Medulla oblongata (tissue), 1 donor: ENCODE data around the gene ZCCHC14.

Experiments
- DNase-seq: peaks from one replicate; pipeline ENCODE4 v3.0.0-alpha.2; 2015; ENCODE audit errors: extremely low spot score

Gene ZCCHC14

DNA sequence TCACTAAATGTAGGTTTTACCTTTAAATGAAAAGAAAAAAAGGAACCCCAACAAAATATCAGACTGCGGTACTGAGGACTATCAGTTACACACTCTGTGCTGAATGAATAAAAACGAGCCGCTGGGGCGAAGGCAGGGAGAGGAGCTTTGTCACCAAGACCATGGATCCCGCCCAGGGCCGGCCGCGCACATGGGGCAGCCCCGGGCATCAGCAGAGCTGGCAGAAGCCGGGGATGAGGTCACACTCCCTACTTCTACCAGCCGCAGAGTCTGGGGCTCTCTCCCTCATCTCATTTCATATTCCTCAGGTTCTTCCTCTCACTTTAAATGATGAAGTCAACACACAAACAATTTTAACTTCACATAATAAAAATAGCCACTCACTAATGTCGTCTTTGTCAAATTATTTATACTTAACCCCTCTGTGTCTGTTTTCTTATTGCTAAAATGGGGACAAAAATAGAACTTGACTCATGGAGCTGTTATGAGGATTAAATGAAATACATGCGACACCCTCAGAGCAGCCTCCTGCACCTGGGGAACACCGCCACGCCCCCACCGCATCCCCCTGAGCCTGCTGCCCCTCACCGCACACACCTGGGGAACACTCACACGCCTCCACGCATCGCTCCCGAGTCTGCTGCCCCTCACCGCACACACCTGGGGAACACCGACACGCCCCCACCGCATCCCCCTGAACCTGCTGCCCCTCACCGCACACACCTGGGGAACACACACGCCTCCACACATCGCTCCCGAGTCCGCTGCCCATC, 15.4 kb downstream of the ZCCHC14 start:
- DNase-seq: peak; percentile 77

DNA sequence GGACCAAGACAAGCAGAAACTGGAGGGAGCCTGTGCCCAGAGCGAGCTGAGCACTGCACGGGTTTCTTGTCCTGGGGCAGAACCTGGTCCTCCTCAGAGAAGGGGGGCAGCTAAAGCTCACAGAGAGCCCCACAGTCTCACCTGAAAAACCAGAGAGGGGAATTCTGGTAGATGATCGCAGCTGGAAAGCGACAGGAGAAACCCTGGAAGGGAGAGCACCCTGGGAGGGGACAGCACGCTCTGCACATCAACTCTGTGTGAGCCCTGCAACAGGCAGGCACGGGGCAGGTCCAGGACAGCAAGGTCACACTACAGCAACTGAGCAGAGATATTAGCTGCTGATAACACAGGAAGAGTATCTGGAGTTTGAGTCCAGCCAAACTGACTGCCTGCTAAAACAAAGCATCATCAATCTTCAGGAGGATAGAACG, 18.2 kb downstream of the ZCCHC14 start:
- DNase-seq: no peak

DNA sequence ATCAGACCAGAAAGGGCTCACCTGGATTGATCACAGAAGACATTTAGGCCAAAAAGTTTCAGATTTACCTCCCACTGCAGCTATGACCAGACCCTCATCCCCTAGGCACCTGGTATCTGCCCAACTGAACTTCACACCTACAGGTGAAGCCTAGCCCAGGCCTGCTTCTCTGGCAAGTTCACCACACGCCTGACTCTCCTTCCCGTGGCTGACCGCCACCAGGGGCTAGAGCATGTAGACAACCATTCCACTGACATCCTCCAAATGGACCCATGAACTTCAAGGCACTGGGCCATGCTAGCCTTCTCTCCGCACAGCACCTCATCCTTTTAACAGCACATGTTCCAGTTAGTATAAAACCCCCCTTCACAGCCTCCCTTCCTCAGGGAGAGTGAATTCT, 18.8 kb downstream of the ZCCHC14 start:
- no peak for DNase-seq

DNA sequence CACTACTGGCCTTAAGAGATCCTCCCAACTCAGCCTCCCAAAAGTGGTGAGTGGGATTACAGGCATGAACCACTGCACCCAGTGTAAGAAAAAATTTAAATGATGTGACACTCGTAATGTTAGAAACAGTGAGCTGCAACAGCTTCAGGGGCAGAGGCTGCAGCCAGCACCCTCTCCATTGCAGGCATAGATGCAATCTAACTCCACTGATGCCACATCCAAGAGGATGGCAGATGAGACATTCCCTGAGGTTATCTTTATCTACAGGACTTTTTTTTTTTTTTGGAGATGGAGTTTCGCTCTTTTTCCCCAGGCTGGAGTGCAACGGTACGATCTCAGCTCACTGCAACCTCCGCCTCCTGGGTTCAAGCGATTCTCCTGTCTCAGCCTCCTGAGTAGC, 19.9 kb downstream of the ZCCHC14 start:
- DNase-seq: no peak

DNA sequence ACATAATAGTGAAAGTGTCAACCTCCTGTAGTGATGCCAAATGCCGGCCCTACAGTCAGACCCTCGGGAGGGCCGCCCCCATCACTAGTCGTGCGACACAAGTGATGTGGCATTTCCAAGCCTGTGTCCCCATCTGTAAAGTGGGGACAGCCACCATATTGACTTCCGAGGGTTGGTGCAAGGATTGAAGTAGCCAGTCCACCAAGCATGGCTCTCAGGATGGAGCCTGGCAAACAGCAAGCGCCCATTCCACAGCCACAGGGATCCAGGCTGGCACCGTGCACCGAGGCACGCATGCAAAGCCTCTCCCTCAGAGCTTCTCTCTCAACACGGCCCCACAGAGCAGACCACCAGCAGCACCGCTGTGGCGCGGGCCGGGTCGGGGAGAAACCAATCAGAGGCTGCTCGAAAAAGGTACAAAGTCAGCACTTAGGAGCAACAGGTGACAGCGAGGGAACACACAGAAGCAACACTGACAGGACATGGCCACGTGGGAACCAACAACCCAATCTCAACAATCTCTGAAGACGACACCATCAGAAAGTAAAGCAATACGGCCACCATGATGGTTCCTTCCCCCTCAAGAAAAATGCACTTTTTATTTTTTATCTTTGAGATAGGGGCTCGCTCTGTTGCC, 20.6 kb downstream of the ZCCHC14 start:
- no peak for DNase-seq

DNA sequence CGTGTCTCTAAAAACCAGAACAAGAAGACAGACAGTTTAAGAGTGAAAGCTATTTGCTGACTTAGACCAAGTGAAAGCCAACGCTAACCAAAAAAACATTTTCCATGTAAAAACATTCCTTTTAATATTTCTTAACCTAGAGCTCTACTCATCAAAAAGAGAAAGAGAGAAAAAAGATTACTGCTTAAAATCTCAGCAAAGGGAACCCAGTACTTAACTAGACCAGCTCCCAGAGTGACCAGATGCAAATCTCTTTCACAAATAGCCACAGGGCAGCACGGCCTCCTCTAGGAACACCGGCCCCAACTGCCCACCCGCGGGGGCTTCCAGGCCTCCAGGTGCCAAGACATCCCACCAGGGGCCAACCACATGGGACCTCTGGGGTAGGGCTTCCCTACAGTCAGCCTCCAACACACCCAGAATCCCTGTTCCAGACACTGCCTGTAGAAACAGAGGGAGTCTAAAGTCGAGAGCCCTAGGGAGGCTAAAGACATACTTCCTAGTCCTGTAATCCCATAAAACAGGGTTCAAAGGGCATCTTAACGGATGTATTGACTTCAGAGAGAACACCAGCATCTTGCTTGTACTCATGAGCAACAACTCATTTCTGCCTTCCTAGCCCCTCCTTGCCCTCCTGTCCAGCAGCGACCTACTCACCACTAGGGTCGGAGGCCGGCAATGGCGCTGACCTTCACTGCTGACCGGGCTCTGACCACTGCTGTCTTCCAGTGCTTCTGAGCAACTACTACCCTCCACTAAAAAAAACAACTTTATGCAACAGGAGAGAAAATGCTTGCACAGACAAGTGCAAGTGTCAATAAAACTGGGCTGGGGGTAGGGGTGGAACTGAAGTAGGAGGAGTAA, 21.3 kb downstream of the ZCCHC14 start:
- DNase-seq: no peak

DNA sequence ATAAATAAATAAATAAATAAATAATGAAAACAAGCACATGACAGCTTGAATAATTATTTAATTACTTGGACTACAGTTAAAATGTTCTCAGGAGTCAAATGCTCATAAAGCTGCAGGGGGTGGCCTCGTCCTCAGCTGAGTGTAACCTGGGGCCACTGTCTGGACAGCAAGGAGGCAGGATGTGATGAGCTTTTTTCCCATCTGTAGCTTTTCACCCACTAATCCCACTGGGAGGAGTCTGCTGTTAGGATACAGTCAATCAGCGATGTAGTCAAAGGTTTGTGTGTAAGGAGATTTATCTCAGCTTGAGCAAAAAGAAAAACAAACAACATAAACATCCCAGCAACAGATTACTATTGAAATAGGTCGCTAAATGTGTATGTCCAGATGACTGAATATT, 22.5 kb downstream of the ZCCHC14 start:
- no peak for DNase-seq

DNA sequence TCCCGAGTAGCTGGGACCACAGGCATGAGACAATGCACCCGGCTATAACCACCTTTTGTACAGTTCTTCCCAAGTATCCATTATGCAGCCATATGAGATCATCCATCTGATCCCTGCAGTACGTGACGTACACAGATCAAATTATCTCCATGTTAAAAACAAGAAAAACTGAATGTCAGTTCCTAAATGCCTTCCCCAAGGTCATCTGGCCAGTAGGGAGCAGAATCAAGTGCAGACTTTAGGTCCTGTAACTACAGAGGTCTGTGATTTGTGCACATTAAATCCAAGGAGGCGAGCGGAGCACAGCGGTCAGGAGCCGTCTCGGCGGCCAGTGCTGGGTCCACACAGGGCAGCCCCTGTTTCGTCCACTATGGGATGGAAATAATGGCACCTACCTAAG, 23.7 kb downstream of the ZCCHC14 start:
- DNase-seq: no peak

DNA sequence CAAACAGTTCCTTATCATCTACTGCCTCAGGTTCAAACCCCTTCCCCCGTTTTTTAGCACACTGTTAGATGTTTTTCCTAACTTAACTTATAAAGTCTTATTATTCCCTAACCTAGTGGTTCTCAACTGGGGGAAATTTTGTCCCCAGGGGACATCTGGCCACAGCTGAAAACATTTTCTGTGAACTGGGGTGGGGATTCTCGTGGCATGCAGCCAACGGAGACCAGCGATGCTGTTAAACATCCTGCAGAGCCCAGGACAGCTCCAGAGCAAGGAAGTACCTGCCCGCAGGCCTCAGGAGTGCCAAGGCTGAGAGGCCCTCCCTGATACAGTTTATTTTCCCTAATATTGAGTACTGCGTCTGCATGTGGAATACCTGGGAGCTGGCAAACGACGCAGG, 24.3 kb downstream of the ZCCHC14 start:
- DNase-seq: no peak

DNA sequence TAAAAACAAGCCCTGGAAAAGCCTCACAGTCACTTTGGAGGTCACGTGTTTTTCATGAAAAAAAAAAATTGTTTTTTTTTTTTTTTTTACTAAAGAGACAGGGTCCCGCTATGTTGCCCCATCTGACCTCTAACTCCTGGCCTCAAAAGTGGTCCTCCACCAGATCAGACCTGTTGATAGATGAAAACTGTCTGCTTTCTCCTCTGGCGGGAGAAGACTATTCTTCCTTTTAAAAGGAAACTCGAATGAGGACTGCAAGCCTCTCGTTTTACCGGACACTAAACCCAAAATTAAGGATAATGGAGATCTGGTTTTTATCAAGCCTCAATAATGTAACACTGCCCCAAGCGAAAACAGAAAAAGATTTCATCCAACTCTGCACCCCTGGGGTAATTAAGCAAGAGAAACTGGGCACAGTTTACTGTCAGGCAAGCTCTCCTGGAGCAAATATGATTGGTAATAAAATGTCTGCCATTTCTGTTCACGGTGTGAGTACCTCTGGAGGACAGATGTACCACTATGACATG, 25.8 kb downstream of the ZCCHC14 start:
- DNase-seq: no peak

DNA sequence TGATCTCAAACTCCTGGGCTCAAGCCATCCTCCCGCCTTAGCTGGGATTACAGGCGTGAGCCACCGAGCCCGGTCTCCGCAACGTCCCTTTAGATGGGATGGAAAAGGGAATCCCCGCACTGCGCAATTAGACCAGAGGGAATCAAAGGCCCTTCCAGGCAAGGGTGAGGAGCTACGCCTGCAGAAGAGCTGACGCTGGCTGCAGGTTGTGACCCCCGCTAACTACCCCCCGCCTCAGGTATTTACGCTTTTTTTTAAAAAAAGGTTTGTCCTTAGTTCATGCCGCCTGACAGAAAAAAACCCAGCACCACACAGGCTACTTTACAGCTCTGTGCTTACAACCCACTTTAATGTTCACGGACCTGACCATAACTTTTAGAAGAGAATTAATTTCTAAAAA, 26.9 kb downstream of the ZCCHC14 start:
- no peak for DNase-seq

- peak; percentile 33 for DNase-seq
Measured at GRCh38 chr16:87465306-87465705, 27.5 kb downstream of the ZCCHC14 start.

GRCh38 chr16:87464691-87465300, 28.0 kb downstream of the ZCCHC14 start:
- peak; percentile 49 for DNase-seq

DNA sequence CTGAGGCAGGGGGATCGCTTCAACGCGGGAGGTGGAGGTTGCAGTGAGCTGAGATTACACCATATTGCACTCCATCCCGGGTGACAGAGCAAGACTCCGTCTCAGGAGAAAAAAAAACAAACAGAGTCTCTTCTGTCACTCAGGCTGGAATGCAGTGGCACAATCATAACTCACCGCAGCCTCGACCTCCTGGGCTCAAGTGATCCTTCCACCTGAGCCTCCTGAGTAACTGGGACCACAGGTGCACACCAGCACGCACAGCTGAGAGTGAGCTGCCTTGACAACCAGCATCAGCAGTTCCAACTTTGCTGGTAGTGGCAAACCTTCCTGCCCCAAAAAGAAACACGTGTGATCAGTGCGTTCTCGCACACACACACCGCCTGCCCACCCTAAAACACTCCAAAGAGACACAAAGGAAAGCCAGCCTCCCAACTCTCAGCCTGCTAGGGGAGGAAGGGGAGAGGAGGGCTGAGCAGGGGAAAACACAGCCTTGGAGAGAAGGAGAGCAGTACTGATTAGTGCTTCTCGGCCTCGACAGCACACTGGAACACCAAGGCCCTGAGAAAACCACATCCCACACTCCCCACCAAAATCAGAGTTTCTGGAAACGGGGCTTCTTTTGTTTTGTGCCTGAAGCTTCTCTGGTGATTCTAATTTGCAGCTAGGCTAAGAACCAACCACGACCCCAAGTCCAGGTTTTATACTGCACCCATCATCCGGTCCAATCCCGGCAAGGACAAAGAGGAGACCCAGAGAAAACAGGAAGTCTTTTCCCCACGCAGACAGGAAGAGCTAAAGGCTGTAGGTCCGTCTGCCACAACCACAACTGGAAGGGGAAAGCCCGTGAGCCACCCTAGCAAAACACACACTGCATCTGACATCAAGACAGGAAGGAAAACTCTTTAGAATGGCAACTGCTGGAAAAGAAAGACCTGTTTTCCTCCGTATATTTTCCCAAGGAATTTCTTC, 28.8 kb downstream of the ZCCHC14 start:
- peak; percentile 48 for DNase-seq

DNA sequence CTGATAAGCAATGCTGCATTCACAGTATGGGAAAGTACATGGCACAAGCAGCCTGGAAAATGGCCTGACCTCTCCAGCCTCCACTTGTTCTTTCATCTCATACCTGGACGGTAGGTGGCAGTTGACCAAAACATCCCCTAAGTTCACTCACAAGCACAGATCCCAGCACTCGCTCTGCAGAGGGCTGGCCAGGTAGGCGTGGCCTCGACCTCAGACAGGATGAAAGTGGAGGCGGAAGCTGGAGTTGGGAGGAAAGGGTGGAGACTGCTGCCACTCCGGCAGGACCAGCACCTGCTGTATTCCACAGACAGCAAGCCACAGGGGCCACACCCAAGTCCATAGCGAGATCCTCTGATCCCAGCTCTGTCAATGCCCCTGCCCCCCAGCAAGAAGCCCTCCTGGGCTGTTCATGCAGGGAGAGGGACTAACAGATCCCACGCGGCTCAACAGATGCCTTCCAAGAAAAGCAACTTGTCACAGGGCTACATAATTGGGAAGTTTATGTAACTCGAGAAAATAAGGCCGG, 31.3 kb downstream of the ZCCHC14 start:
- DNase-seq: peak; percentile 16

GRCh38 chr16:87460936-87461335, 31.9 kb downstream of the ZCCHC14 start:
- DNase-seq: no peak

GRCh38 chr16:87459833-87460232, 33.0 kb downstream of the ZCCHC14 start:
- no peak for DNase-seq

DNA sequence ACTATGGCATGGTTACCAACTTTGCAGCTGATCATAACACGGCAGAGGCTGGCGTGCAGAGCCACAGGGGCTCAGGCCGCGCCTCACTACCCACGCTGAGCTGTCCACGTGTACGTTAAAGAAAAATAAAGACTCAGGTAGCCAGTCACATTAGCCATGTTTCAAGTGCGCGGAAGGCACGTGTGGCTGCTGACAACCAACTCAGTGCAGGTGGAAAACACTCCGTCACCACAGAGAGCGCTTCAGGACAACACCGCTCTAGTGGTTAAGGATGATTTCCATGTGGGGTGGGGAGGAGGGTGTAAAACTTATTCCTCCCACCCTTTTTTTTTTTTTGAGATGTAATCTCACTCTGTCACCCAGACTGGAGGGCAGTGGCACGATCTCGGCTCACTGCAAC, 33.8 kb downstream of the ZCCHC14 start:
- no peak for DNase-seq

GRCh38 chr16:87458424-87458915, 34.4 kb downstream of the ZCCHC14 start:
- DNase-seq: no peak

DNA sequence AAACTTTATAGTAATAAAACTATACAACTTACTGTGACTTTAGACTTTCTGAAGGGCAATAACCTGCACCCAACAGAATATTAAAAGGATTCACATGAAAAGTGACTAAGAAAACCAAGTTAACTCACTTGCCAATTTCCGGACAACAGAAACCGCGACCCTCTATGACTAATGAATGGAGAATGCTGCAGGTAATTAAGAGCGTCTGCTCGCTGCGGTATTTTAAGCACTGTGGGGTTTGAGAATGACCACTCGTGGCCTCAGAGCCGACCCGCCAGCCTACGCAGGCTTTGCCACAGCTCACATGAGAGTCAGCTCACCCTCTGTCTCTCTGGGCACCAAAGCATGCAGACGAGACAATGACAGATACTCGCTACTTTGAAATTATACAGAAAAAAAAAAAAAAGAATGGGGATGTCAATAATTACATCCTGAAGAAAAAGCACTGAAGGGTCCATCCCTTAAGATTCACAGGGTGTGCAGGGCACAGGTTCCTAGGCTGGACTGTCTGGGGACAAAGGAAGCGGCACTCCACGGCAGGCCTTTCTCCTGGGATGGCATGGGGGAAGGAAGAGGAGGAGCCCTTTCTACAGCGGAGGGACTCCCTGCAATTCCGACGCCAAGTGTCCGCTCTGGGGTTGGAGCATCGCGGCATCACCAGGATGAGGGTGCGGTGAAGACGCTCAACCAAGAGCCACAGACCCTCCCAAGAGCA, 35.0 kb downstream of the ZCCHC14 start:
- no peak for DNase-seq
